GM12874 (cell line): ENCODE results near the gene FSCN2.

Experiments used
- CTCF ChIP-seq: IDR thresholded peaks from 2 replicates; pipeline ENCODE4 v1.5.1; 2011; ENCODE audit warnings: low read depth, mild to moderate bottlenecking, control low read depth, low read length, moderate library complexity; ENCODE audit not compliant: insufficient read depth

The FSCN2 gene

GRCh38 chr17:81528384-81528650, 140 bp downstream of the FSCN2 start:
- no peak for TF ChIP-seq CTCF

GRCh38 chr17:81528651-81529436, 667 bp downstream of the FSCN2 start:
- no peak for TF ChIP-seq CTCF

- no peak for TF ChIP-seq CTCF
Measured at GRCh38 chr17:81529437-81529803, 1.2 kb downstream of the FSCN2 start.

GRCh38 chr17:81532490-81533287, 4.5 kb downstream of the FSCN2 start:
- TF ChIP-seq CTCF = no peak

GRCh38 chr17:81533339-81534141, 5.4 kb downstream of the FSCN2 start:
- no peak for TF ChIP-seq CTCF

DNA sequence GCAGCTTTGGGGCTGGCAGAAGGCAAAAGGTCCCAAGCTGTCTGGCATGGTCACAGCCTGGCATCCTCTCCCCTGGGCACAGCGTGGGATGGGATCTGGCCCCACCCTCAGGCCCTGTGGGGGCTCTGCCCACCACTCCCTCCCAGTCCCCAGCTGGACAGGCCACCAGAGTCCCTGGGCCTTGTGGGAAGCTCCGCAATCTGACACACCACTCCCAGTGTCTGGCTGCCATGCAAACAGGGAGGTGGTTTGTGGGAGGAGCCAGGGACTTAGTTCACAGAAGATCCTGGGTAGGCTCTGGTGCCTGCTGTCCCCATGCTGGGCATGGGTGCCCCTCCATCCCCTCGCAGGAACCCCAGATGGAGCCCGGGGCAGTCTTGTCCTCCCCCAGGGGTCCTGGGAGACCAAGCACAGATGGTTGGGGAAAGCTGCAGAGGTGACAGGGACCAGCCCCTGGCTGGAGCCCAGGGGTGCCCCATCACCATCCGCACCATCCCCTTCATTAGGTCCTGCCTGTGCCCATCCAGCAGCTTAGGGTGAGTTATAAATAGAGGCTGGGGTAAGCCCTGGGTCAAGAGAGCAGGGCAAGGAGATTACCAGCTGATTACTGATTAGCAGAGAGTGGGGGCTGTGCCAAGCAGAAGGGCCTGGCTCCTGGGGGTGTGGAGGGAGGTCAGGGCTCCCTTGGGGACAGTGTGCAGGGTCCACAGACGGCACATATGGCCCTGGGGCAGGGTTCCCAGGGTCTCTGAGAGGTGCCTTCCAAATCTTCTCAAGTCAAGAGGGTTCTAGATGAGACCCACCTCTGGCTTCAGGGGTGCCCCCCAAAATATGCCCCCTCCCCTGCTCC, 6.2 kb downstream of the FSCN2 start:
- no peak for TF ChIP-seq CTCF
